Measurements from ENCODE around the gene OR6Q1.

DNA sequence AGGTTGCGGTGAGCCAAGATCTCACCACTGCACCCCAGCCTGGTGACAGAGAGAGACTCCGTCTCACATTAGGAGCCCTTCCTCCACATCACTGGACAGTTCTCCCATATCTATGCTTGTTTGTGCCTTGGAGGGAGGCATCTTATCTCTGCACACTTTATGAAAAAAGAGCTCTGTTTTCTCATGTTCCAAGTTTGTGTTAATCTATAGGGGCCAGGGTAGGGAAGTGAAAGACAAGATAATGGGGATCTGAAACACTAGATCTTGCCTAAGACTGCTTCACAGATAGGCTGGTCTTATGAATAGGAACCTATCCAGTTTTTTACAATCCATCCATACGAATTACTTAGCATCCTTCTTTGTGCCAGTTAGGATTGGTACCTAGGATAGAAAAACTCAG, 17.1 kb downstream of the OR6Q1 start:
- TF ChIP-seq, protein P1, sequence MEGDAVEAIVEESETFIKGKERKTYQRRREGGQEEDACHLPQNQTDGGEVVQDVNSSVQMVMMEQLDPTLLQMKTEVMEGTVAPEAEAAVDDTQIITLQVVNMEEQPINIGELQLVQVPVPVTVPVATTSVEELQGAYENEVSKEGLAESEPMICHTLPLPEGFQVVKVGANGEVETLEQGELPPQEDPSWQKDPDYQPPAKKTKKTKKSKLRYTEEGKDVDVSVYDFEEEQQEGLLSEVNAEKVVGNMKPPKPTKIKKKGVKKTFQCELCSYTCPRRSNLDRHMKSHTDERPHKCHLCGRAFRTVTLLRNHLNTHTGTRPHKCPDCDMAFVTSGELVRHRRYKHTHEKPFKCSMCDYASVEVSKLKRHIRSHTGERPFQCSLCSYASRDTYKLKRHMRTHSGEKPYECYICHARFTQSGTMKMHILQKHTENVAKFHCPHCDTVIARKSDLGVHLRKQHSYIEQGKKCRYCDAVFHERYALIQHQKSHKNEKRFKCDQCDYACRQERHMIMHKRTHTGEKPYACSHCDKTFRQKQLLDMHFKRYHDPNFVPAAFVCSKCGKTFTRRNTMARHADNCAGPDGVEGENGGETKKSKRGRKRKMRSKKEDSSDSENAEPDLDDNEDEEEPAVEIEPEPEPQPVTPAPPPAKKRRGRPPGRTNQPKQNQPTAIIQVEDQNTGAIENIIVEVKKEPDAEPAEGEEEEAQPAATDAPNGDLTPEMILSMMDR (IDR thresholded peaks at IDR 0.05 in 4 of 5, conservative IDR thresholded peaks at IDR 0.05 in 1 of 5): no peak
- no peak for TF ChIP-seq POLR2A (IDR thresholded peaks at IDR 0.05)

All from gastrocnemius medialis (tissue), 4 donors.